K562 (cell line): ENCODE data around the gene TULP3. TPM values are rescaled to one million over a fixed set of nuclear protein-coding genes. Genes with fewer than 3 reads are reported as not detected.

Source experiments
- CAMTA2 ChIP-seq: fragments of 250-450 bp; sonication (Bioruptor Pico); conservative IDR thresholded peaks from 2 replicates; pipeline ENCODE4 v1.5.1; 2022
- CSDE1 ChIP-seq, 2 experiments: fragments of 450-650 bp; IDR thresholded peaks; 2 replicates each; pipeline ENCODE4 v1.6.1; 2016; ENCODE audit warnings: mild to moderate bottlenecking in 1 of 2
- EGR1 ChIP-seq: fragments of 450-650 bp; conservative IDR thresholded peaks from 2 replicates; pipeline ENCODE4 v1.6.1; 2017; ENCODE audit warnings: mild to moderate bottlenecking
- EHMT2 ChIP-seq: fragments of 450-650 bp; IDR thresholded peaks from 2 replicates; pipeline ENCODE4 v1.6.1; 2018; ENCODE audit warnings: antibody characterized with exemption
- ESRRA ChIP-seq: fragments of 450-650 bp; IDR thresholded peaks from 2 replicates; pipeline ENCODE4 v1.6.1; 2014; ENCODE audit warnings: low read depth, mild to moderate bottlenecking, moderate library complexity, borderline replicate concordance
- ETV5 ChIP-seq: sonication (generic); formaldehyde crosslinking; IDR thresholded peaks from 2 replicates; pipeline ENCODE4 v1.4.0; 2020; ENCODE audit warnings: low read depth, mild to moderate bottlenecking, missing genetic modification reagents
- FOXA1 ChIP-seq: fragments of 450-650 bp; IDR thresholded peaks from 2 replicates; pipeline ENCODE4 v1.6.1; 2016; ENCODE audit warnings: mild to moderate bottlenecking, borderline replicate concordance
- FOXJ2 ChIP-seq: fragments of 200-800 bp; sonication (Bioruptor generic); IDR thresholded peaks from 2 replicates; pipeline ENCODE4 v1.6.1; 2016; ENCODE audit warnings: missing genetic modification characterization, missing compliant biosample characterization
- HDAC1 ChIP-seq, 2 experiments: fragments of 450-650 bp; IDR thresholded peaks; 2 replicates each; pipeline ENCODE4 v1.6.1; 2016 to 2017; ENCODE audit warnings: inconsistent platforms in 1 of 2, mild to moderate bottlenecking in 1 of 2, moderate library complexity in 1 of 2
- HNRNPLL ChIP-seq: fragments of 200-400 bp; formaldehyde crosslinking; IDR thresholded peaks from 2 replicates; pipeline ENCODE4 v1.6.1; 2017; ENCODE audit warnings: low read length, low read depth, mild to moderate bottlenecking; ENCODE audit not compliant: poor library complexity, severe bottlenecking
- LCOR ChIP-seq: sonication (generic); formaldehyde crosslinking; IDR thresholded peaks from 2 replicates; pipeline ENCODE4 v1.8.0; 2022; ENCODE audit warnings: mild to moderate bottlenecking, missing genetic modification reagents
- MCM2 ChIP-seq: fragments of 450-650 bp; IDR thresholded peaks from 2 replicates; pipeline ENCODE4 v1.6.1; 2017; ENCODE audit warnings: low read depth, mild to moderate bottlenecking
- POLR2A ChIP-seq: fragments of 450-650 bp; conservative IDR thresholded peaks from 2 replicates; pipeline ENCODE4 v1.6.1; 2016
- SMAD4 ChIP-seq: fragments of 250-450 bp; sonication (Bioruptor Pico); conservative IDR thresholded peaks from 2 replicates; pipeline ENCODE4 v1.8.0; 2021; ENCODE audit warnings: inconsistent platforms, mild to moderate bottlenecking, moderate library complexity
- TAF9B ChIP-seq: fragments of 450-650 bp; IDR thresholded peaks from 2 replicates; pipeline ENCODE4 v1.6.1; 2018; ENCODE audit warnings: mild to moderate bottlenecking; ENCODE audit not compliant: partially characterized antibody
- ZNF764 ChIP-seq: fragments of 250-450 bp; sonication (Bioruptor Pico); IDR thresholded peaks from 2 replicates; pipeline ENCODE4 v1.4.0; 2020; ENCODE audit warnings: low read depth, mild to moderate bottlenecking, moderate library complexity
- ZSCAN32 ChIP-seq: fragments of 450-650 bp; formaldehyde crosslinking; IDR thresholded peaks from 2 replicates; pipeline ENCODE4 v1.4.0; 2020; ENCODE audit warnings: mild to moderate bottlenecking, moderate library complexity
- polyA plus RNA-seq, 8 experiments: library from polyadenylated mRNA; depleted of rRNA in 4 of 8; stranded (reverse) in 5 of 8; unstranded in 3 of 8; fragments of >200 nt; fragmentation: Nextera tagmentation in 2 of 8; fragmentation: Illumina TruSeq in 1 of 8; extraction: Ambion mirVana in 2 of 8; extraction: Trizol in 1 of 8; gene quantifications; 2 replicates each; pipeline versions ENCODE4 v1.2.1 to v1.2.3, GENCODE V29; 2011 to 2014; ENCODE audit warnings: inconsistent platforms in 1 of 8, missing spikeins in 1 of 8
- total RNA-seq, 7 experiments: library from RNA; depleted of rRNA in 6 of 7; stranded (reverse); fragments of >200 nt in 6 of 7; fragmentation: Illumina TruSeq in 2 of 7; extraction: Trizol in 2 of 7; gene quantifications; 2 replicates each; pipeline versions ENCODE4 v1.2.1 to v1.2.3, GENCODE V29; 2011 to 2021; ENCODE audit warnings: low replicate concordance in 1 of 7
- TF ChIP-seq, protein P1 (sequence below): fragments of 450-650 bp; IDR thresholded peaks from 2 replicates; pipeline ENCODE4 v1.6.1; 2017; ENCODE audit warnings: antibody characterized with exemption
- TF ChIP-seq, protein P2 (sequence below): fragments of 250-450 bp; sonication (Bioruptor Pico); IDR thresholded peaks from 2 replicates; pipeline ENCODE4 v1.4.0; 2020; ENCODE audit warnings: borderline replicate concordance
- TF ChIP-seq, protein P3 (sequence below), 2 experiments: fragments of 150-350 bp in 1 of 2; IDR thresholded peaks; 2 replicates each; pipeline ENCODE4 v1.6.1; 2012 to 2016; ENCODE audit warnings: low read depth in 2 of 2, low read length in 2 of 2, mild to moderate bottlenecking in 1 of 2, moderate library complexity in 1 of 2
- TF ChIP-seq, protein P4 (sequence below): fragments of 450-650 bp; formaldehyde crosslinking; IDR thresholded peaks from 2 replicates; pipeline ENCODE4 v1.4.0; 2020; ENCODE audit warnings: mild to moderate bottlenecking

TULP3 gene
- total and polyA plus RNA-seq, 9 of the 15 experiments (the other 6 are each of a cell fraction or from before 2014, with no cell fraction given): 3.6 to 13.3 (median 7.3) TPM

DNA sequence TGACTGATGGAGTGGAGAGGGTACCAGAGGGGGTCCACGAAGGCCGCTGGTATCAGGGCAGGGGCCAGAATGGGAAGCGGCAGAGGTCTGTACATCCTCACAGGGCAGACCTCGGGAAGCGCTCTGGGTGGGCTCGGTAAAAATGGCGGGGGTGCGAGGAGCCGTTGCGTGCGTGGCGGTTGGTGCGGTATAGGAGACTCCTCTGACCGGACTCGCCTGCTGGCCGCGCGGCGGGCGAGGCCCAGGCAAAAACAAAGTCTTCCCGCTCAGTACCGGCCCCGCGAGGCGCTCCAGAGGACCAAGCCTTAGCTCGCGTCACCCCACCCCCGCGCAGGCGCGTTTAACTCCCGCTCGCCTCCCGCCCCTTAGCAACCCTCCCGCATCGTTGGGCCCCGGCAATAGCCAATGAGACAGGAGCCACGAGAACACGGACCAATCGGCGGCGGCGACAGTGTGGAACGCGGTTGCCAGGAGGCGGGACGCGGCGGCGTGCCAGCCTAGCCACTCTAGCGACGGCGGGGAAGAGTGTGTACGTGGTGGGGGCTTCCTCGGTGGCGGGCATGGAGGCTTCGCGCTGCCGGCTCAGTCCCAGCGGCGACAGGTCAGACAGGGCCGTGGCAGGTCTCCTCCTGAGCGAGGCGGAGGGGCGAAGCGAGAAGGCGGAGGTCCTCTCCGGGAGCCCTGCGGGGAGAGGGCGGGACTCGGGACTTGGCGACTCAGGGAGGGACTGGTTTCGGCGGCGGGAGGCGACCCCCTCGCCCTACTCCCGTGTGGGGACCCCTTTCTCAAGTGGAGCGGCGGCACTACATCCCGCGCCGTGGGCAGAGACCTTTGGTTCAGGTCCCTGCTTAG lies at the start of gene TULP3 (continued):
- TF ChIP-seq EHMT2 (no peak), HNRNPLL (no peak), ZNF764 (CRISPR knock-in tag) (no peak), EGR1 (0 out of 2 replicates have a peak, but pooled peaks have one; percentile 19), HDAC1 (IDR thresholded peaks at IDR 0.05) (peak in 1 of 2 experiments; percentile 91; a peak in 2 of 4 replicates), TAF9B (no peak), CSDE1 (IDR thresholded peaks at IDR 0.05) (peak in 1 of 2 experiments; percentile 67; a peak in 2 of 4 replicates), MCM2 (no peak), LCOR (CRISPR knock-in tag) (peak; percentile 72; the same call in 1 of the 2 replicates), FOXJ2 (no peak), ETV5 (no peak), FOXA1 (no peak), ESRRA (no peak), ZSCAN32 (CRISPR knock-in tag) (no peak), CAMTA2 (no peak), POLR2A (peak; percentile 71), SMAD4 (CRISPR knock-in tag) (peak; percentile 17; the same call in 1 of the 2 replicates)
- TF ChIP-seq, protein P1, sequence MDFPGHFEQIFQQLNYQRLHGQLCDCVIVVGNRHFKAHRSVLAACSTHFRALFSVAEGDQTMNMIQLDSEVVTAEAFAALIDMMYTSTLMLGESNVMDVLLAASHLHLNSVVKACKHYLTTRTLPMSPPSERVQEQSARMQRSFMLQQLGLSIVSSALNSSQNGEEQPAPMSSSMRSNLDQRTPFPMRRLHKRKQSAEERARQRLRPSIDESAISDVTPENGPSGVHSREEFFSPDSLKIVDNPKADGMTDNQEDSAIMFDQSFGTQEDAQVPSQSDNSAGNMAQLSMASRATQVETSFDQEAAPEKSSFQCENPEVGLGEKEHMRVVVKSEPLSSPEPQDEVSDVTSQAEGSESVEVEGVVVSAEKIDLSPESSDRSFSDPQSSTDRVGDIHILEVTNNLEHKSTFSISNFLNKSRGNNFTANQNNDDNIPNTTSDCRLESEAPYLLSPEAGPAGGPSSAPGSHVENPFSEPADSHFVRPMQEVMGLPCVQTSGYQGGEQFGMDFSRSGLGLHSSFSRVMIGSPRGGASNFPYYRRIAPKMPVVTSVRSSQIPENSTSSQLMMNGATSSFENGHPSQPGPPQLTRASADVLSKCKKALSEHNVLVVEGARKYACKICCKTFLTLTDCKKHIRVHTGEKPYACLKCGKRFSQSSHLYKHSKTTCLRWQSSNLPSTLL: no peak
- TF ChIP-seq, protein P2, sequence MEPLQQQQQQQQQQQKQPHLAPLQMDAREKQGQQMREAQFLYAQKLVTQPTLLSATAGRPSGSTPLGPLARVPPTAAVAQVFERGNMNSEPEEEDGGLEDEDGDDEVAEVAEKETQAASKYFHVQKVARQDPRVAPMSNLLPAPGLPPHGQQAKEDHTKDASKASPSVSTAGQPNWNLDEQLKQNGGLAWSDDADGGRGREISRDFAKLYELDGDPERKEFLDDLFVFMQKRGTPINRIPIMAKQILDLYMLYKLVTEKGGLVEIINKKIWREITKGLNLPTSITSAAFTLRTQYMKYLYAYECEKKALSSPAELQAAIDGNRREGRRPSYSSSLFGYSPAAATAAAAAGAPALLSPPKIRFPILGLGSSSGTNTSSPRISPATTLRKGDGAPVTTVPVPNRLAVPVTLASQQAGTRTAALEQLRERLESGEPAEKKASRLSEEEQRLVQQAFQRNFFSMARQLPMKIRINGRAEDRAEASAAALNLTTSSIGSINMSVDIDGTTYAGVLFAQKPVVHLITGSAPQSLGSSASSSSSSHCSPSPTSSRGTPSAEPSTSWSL (CRISPR knock-in tag): no peak
- TF ChIP-seq, protein P3, sequence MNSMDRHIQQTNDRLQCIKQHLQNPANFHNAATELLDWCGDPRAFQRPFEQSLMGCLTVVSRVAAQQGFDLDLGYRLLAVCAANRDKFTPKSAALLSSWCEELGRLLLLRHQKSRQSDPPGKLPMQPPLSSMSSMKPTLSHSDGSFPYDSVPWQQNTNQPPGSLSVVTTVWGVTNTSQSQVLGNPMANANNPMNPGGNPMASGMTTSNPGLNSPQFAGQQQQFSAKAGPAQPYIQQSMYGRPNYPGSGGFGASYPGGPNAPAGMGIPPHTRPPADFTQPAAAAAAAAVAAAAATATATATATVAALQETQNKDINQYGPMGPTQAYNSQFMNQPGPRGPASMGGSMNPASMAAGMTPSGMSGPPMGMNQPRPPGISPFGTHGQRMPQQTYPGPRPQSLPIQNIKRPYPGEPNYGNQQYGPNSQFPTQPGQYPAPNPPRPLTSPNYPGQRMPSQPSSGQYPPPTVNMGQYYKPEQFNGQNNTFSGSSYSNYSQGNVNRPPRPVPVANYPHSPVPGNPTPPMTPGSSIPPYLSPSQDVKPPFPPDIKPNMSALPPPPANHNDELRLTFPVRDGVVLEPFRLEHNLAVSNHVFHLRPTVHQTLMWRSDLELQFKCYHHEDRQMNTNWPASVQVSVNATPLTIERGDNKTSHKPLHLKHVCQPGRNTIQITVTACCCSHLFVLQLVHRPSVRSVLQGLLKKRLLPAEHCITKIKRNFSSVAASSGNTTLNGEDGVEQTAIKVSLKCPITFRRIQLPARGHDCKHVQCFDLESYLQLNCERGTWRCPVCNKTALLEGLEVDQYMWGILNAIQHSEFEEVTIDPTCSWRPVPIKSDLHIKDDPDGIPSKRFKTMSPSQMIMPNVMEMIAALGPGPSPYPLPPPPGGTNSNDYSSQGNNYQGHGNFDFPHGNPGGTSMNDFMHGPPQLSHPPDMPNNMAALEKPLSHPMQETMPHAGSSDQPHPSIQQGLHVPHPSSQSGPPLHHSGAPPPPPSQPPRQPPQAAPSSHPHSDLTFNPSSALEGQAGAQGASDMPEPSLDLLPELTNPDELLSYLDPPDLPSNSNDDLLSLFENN (IDR thresholded peaks at IDR 0.05; ENCODE audit: low read depth in 2 of 2, low read length in 2 of 2): 0 out of 4 replicates have a peak, but pooled peaks of 1 of the 2 experiments have one; percentile 7
- TF ChIP-seq, protein P4, sequence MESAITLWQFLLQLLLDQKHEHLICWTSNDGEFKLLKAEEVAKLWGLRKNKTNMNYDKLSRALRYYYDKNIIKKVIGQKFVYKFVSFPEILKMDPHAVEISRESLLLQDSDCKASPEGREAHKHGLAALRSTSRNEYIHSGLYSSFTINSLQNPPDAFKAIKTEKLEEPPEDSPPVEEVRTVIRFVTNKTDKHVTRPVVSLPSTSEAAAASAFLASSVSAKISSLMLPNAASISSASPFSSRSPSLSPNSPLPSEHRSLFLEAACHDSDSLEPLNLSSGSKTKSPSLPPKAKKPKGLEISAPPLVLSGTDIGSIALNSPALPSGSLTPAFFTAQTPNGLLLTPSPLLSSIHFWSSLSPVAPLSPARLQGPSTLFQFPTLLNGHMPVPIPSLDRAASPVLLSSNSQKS (CRISPR knock-in tag): no peak
